Choroid plexus epithelial cell (primary cell): Measurements from ENCODE around the gene TMEM255B.

Source experiments
- DNase-seq: peaks from one replicate; pipeline ENCODE4 v3.0.0-alpha.2; 2010; ENCODE audit warnings: low read depth
- H3K4me3 ChIP-seq: 2 replicates; pipeline ENCODE4 v1.5.1; 2011; ENCODE audit warnings: low read depth, mild to moderate bottlenecking, control low read depth, low read length, moderate library complexity
- TF ChIP-seq, protein P1 (sequence below): conservative IDR thresholded peaks from 2 replicates; pipeline ENCODE4 v1.5.1; 2011; ENCODE audit warnings: low read depth, mild to moderate bottlenecking, control low read depth, inconsistent platforms, low read length, moderate library complexity

The TMEM255B gene

DNA sequence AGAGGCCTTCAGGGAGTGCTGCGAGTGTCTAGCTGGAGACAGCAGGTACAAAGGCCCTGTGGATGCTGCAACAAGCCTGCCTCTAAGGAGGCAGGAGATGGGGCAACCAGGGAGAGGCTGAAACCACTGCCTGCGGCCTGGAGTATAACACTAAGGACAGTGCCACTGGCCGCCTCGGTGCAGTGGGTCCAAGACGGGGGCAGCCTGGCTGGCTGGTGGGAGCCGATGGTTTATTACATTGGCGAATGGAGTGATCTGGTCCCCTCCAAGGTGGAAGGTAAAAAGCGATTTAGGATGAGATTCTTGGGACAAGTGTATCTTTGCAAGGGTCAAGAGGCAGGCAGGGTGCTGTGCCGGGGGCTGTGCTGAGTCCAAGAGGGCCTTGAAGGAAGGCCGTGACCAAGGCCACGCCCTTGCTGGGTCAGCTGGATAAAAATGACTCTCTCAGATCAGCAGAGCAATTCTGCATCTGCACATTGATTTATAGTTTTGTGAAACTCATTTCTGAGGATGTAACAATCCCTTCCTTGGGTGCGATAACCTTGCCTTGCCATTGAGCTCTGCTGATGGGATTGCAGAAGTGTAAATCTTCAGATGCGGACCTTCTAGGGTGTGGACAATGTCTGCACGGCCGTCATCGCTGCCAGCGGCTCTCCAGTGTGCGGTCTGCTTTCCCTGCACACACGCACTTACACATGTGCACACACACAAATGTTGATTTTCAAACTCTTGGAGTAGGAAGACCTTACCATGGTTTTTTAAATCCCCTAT is 6.0 kb downstream of the TMEM255B start:
- no peak for DNase-seq
- no peak overlapping the region for H3K4me3 ChIP-seq
- TF ChIP-seq, protein P1, sequence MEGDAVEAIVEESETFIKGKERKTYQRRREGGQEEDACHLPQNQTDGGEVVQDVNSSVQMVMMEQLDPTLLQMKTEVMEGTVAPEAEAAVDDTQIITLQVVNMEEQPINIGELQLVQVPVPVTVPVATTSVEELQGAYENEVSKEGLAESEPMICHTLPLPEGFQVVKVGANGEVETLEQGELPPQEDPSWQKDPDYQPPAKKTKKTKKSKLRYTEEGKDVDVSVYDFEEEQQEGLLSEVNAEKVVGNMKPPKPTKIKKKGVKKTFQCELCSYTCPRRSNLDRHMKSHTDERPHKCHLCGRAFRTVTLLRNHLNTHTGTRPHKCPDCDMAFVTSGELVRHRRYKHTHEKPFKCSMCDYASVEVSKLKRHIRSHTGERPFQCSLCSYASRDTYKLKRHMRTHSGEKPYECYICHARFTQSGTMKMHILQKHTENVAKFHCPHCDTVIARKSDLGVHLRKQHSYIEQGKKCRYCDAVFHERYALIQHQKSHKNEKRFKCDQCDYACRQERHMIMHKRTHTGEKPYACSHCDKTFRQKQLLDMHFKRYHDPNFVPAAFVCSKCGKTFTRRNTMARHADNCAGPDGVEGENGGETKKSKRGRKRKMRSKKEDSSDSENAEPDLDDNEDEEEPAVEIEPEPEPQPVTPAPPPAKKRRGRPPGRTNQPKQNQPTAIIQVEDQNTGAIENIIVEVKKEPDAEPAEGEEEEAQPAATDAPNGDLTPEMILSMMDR: no peak

DNA sequence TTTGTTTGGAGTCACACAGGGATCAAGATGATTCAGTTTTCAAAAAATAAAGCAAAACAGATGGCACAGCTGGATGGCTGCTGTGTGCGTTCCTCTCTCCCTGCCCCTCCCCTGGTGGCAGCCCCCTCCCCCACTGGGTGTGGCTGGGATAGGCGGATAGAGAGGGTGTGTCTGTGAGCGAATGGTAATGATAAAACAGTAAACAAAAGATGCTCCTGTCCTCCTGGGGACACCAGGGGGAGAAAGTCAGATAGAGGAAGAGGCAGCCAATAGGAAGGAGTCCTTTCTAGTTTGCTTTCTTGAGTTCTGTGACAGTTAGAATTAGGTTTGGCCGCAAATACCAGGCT is 6.5 kb downstream of the TMEM255B start:
- no peak overlapping the region for H3K4me3 ChIP-seq
- DNase-seq: no peak
- TF ChIP-seq, protein P1: no peak

DNA sequence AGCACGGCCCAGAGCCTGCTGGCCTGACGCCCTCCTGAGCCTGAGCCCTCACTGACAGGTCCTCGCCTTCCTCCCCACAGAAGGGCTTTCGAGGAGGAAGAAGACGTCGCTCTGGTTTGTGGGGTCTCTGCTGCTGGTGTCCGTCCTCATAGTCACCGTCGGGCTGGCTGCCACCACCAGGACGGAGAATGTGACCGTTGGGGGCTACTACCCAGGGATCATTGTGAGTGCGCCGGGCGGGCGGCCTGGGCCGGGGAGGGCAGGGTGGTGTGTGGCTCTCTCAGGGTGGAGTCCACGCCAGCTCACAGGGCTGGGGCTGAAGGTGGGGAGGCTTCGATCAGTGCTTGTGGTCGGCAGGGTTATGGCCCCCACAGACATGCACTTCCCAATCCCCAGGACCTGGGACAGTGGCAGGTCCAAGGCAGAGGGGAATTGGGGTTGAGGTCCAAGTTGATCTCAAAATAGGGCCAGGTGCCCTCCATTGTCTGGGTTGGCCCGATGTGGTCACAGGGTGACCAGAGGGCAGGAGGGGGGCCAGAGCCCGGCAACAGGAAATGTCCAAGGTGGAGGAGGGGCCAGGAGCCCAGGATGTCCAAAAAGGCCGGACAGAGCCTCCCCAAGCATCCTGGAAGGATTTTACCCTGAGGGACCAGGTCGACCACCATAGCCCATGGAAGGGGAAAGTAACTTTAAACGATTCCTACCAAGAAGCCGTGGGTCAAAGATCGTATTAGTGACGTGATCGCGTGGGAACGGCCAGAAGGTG is 7.2 kb downstream of the TMEM255B start:
- H3K4me3 ChIP-seq: no peak overlapping the region
- DNase-seq: no peak
- TF ChIP-seq, protein P1: no peak

DNA sequence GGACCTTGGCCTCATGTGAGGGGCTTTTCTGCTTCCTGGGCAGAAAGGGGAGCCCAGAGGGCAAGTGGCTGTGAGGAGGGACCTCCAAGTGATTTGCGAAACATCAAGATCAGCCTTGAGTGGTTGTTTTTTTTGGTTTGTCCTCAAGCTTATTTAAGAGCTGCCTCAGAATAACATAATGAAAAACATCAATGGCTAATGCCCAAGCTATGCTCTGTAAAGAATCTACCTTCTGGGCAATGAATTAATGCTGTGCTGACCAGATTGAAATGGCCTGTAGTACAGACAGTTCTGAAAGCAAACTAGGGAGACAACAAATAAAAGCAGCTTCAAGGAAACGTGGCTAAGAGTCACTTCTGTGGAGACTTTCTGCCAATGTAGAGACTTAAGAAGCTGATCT is 8.3 kb downstream of the TMEM255B start:
- H3K4me3 ChIP-seq: no peak overlapping the region
- DNase-seq: no peak
- TF ChIP-seq, protein P1: no peak

DNA sequence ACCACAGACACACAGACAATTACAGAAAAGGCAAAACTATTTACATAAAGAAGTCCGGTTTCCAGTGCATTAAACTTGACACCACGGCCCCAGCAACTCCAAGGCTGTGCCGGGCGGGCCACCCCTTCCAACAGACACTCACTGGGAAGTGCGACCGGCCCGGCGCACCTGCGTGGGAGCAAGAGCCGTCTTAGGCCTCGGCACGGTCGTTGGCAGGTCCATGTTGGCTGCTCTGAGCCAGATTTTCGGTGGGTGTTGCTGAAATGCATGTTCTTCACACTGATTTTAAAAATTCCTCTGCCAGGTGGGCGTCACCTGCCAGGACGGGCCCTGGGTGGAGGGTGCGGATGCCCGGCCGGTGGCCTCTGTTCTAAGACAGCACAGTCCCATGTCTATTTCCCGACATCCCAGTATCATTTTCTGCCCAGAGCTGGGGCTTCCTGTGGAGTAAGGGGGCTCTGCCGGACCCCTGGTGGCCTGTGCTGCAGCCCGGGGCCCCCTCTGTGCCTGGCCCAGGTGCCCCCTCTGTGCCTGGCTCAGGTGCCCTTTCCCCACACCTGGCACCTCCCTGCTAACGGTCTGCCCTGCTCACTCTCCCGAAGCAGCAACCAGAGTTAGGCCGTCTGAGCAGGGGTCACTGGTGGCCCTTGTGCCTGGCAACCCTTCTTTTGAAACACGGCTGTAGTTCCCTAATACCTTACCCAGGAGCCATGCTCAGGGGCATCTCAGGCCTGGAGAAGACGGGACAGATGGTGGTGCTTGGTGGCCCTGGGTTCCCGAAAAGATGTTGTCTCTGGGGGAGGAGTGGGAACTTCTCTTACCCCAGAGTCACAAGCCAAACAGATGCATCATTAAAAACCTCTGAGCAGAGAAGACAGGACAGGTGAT is 9.2 kb downstream of the TMEM255B start:
- DNase-seq: no peak
- H3K4me3 ChIP-seq: no peak overlapping the region
- TF ChIP-seq, protein P1: no peak

DNA sequence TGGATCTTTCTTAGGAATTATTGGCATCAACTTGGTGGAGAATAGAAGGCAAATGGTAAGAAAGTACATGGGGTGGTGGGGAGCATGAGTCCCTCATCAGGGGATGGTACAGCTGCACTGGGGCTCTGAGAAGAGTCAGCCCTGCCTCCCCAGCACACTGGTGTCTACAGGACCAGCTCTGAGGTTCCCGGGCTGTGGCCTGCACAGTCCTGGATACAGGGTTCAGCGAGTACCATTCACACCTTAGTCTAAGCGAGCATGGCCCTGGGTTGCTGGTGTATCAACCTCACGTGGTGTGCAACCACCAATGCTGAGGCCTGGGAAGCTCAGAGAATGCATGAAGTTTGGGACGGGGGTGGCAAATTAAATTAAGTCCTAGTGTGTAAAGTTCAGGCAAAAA is 10.1 kb downstream of the TMEM255B start:
- TF ChIP-seq, protein P1: no peak
- no peak overlapping the region for H3K4me3 ChIP-seq
- no peak for DNase-seq
